Measurements from ENCODE around the gene PRSS8.

Gene PRSS8

DNA sequence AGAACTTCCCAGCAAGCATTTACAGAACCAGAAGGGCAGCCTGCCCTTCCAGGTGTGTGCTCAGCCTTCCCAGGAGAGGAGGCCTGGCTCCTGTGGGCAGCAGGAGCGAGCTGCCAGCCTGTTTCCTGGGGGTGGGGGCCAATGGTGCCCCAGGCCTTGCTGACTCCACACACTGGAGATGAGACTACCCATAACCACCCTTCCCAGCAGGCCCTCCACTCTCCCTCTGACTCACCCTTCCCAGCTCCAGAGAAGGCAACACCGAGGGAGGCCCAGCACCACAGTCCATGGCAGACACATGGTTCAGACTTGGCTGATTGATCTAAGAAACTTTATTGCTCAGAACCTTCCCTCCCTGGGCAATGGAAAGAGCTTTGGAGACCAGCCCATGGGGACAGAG, 45.0 kb downstream of the PRSS8 start:
- TF ChIP-seq CTCF (IDR thresholded peaks at IDR 0.05; ENCODE audit: low read depth, low read length, missing control alignments) = no peak
- DNase-seq = peak; percentile 49
- no peak overlapping the region for H3K27ac ChIP-seq
- in situ Hi-C loops (cut with HindIII; ENCODE audit: low pct_ligation_motif_present, low sequenced_read_pairs) = no loop called here
- no peaks in the 10 kb centered on the region for H3K27me3 ChIP-seq (replicated peaks)
- no peak overlapping the region for H3K4me3 ChIP-seq (ENCODE audit: low read depth, low read length)
- peaks cover 12% of the 10 kb centered on the region for H3K36me3 ChIP-seq (replicated peaks)

DNA sequence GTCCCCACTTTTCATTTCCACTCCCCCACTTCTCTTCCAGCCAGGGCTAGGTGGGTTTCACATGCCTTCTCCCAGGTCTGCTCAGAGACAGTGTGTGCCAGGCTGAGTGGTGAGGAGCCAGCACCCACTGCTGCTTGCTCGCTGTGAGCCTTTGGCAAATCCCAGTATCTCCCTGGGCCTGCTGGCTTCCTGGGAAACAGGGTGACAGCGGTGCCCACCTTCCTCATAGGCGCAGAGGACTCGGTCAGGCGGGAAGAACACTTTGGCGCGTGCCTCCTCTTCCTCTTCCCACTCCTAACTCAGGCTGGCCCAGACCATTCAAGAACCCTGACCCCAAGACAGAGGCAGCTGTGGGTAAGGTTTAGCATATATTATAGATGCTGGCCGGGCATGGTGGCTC, 46.3 kb downstream of the PRSS8 start:
- no peak for DNase-seq
- in situ Hi-C loops (cut with HindIII; ENCODE audit: low pct_ligation_motif_present, low sequenced_read_pairs) = no loop called here
- H3K4me3 ChIP-seq (ENCODE audit: low read depth, low read length) = no peak overlapping the region
- no peak overlapping the region for H3K27ac ChIP-seq
- no peaks in the 10 kb centered on the region for H3K27me3 ChIP-seq (replicated peaks)
- no peak for TF ChIP-seq CTCF (IDR thresholded peaks at IDR 0.05; ENCODE audit: low read depth, low read length, missing control alignments)
- peaks cover 12% of the 10 kb centered on the region for H3K36me3 ChIP-seq (replicated peaks)

DNA sequence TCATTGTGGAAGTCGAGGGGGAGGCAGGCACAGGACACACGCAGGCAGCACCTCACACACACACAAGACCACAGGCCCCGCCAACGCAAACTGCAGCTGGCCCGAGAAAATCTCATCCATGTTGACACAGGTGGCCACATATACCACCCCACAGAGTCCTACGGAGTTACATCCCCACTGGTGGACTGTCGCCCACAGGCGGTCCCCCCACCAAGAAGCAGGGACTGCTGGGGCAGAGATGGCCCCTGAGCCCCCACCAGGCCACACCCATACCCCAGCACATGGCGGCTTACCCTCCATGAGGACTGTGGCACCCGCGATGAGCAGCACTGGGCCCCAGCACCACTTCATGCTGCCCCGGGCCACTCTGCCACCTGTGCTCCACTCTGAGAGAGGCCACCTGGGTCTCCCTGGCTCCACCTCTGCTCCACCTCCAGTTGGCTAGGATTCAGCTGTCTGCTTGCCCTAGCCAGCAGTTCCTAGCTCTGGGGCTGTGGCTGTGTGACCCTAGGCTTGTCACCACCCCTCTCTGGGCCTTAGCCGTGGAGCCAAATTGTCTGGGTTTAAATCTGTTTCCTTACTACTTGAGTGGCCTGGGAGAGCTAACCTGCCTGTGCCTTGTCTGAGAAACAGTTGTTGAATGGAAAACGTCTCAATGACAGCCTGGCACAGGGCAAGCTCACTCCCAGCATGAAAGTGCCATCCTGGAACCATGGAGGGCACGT, 46.9 kb downstream of the PRSS8 start, which contains the start of gene PRSS53:
Gene PRSS53 (minus strand): TSS at position 485 of the 725 bp plus-strand sequence. CDS start 134 bp downstream, at position 351.
- DNase-seq = no peak
- Histone ChIP-seq H3K27me3 (replicated peaks) (no peaks in the 10 kb centered on the region), H3K4me3 (ENCODE audit: low read depth, low read length) (no peak within 1 kb of the TSS), H3K36me3 (replicated peaks) (peaks cover 12% of the 10 kb centered on the region), H3K27ac (no peak within 1 kb of the TSS)
- in situ Hi-C loops (cut with HindIII; ENCODE audit: low pct_ligation_motif_present, low sequenced_read_pairs) = no loop called here
- no peak for TF ChIP-seq CTCF (IDR thresholded peaks at IDR 0.05; ENCODE audit: low read depth, low read length, missing control alignments)

DNA sequence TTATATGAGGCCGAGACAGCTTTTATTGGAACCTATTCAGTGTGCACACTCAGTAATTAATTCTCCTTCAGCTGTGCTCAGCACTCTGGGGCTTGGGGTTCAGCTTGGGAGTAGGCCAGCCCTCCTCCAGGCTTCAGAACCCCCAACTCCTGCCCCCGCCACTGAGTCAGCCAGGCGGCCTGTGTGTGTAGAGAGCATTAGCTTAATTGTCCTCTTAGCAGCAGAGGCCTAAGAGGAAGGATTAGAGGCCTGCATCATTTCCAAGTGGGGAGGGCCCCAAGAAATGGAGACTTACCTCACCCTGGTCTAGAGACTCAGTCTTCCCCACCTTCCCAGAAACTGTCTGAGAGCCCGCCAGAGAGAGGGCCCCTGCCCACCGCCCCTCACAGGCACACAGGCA, 47.6 kb downstream of the PRSS8 start:
- no peak for DNase-seq
- no peak overlapping the region for H3K4me3 ChIP-seq (ENCODE audit: low read depth, low read length)
- no peak overlapping the region for H3K27ac ChIP-seq
- no peak for TF ChIP-seq CTCF (IDR thresholded peaks at IDR 0.05; ENCODE audit: low read depth, low read length, missing control alignments)
- in situ Hi-C loops (cut with HindIII; ENCODE audit: low pct_ligation_motif_present, low sequenced_read_pairs) = no loop called here
- H3K36me3 ChIP-seq (replicated peaks) = peaks cover 12% of the 10 kb centered on the region
- H3K27me3 ChIP-seq (replicated peaks) = no peaks in the 10 kb centered on the region

GRCh38 chr16:31087481-31087880, 48.0 kb downstream of the PRSS8 start:
- H3K27ac ChIP-seq = no peak overlapping the region
- in situ Hi-C loops (cut with HindIII; ENCODE audit: low pct_ligation_motif_present, low sequenced_read_pairs) = no loop called here
- no peaks in the 10 kb centered on the region for H3K27me3 ChIP-seq (replicated peaks)
- no peak overlapping the region for H3K4me3 ChIP-seq (ENCODE audit: low read depth, low read length)
- no peak for TF ChIP-seq CTCF (IDR thresholded peaks at IDR 0.05; ENCODE audit: low read depth, low read length, missing control alignments)
- H3K36me3 ChIP-seq (replicated peaks) = peaks cover 12% of the 10 kb centered on the region
- DNase-seq = no peak

- peaks cover 12% of the 10 kb centered on the region for H3K36me3 ChIP-seq (replicated peaks)
- in situ Hi-C loops (cut with HindIII; ENCODE audit: low pct_ligation_motif_present, low sequenced_read_pairs) = no loop called here
- no peaks in the 10 kb centered on the region for H3K27me3 ChIP-seq (replicated peaks)
- DNase-seq = no peak
- no peak overlapping the region for H3K4me3 ChIP-seq (ENCODE audit: low read depth, low read length)
- no peak overlapping the region for H3K27ac ChIP-seq
- no peak for TF ChIP-seq CTCF (IDR thresholded peaks at IDR 0.05; ENCODE audit: low read depth, low read length, missing control alignments)
Observed at GRCh38 chr16:31086629-31086906, 49.0 kb downstream of the PRSS8 start.

Data from brain microvascular endothelial cell (primary cell).